HG03039 (cell line): ENCODE measurements around the gene USP25.
"Not testable (repeated sequence)": the region's sequence is repeated elsewhere in the genome, so short reads cannot be mapped to it uniquely, and the experiment has no call there.

Source experiments
- ATAC-seq: cut with Tn5 transposase; IDR thresholded peaks from one replicate; pipeline ENCODE4 v1.9.1; 2021; ENCODE audit warnings: mild to moderate bottlenecking, moderate library complexity; ENCODE audit not compliant: unreplicated experiment

USP25 gene

DNA sequence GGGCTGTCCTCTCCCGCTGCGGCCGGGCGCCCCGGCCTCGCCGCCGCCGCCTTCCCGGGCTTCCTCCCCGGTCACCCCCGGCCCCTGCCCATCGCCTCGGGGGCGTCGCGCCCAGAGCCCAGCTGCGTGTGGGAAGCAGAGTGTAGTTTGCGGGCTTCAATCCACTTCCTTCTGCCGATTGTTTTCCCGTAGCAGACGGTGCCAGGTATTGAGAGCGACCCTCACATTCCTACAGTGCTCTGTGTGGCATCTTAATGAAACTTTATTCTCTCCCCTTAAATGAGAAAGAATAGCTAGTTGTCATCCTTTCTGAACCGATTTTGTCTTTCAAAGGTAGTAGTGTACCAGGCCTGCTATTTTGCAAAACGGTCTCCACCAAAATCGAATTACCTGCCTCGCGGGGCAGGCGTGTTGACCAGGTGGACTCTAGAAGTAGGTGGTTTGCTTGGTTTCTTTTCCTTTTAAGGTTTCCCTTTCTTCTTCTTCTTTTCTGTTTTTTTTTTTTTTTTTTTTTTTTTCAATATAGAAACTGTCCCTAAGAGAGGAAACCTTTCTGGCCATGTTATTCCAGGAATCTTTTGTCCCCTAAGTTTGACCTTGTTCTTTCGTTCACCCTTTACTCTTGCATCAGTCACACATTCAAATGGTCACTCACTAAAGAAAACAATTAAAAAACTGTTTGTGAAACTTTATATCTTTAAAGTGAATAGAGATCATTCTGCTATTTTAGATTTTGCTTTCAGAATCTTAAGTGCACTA is 881 bp downstream of the USP25 start:
- no peak for ATAC-seq

DNA sequence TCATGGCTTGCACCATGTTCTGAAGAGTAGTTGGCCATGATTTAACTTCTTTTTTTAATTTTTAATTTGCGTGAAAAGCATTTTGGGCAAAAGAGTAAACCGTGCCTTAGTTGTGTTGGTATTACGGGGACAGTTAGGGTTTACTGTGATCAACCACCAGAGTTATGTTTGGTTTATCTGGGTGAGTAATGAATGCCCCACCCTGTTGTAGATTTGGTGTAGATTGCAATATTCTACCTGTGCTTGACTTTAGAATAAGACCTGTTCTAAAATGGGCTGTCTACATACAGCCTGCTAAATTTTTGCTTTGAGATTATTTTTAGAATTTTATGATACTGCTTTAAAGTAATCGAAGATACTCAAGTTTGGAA is 1.4 kb downstream of the USP25 start:
- no peak for ATAC-seq

GRCh38 chr21:15732290-15732995 is 2.7 kb downstream of the USP25 start:
- peak; percentile 42 for ATAC-seq

GRCh38 chr21:15732996-15733329 is 3.2 kb downstream of the USP25 start:
- ATAC-seq, result no peak

GRCh38 chr21:15735409-15735808 is 5.6 kb downstream of the USP25 start:
- no peak for ATAC-seq

- ATAC-seq, result not testable (repeated sequence)
These were observed 6.1 kb downstream of the USP25 start for GRCh38 chr21:15735931-15736330.

DNA sequence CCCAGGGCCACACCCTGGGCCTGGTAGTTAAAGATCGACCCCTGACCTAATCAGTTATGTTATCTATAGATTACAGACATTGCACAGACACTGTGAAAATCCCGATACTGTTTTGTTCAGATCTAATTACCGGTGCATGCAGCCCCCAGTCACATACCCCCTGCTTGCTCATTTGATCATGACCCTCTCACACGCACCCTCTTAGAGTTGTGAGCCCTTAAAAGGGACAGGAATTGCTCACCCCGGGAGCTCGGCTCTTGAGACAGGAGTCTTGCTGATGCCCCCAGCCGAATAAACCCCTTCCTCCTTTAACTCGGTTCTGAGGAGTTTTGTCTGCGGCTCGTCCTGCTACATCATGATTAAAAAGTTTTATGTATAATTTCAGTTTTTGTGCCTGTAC is 9.0 kb downstream of the USP25 start:
- ATAC-seq, result not testable (repeated sequence)

DNA sequence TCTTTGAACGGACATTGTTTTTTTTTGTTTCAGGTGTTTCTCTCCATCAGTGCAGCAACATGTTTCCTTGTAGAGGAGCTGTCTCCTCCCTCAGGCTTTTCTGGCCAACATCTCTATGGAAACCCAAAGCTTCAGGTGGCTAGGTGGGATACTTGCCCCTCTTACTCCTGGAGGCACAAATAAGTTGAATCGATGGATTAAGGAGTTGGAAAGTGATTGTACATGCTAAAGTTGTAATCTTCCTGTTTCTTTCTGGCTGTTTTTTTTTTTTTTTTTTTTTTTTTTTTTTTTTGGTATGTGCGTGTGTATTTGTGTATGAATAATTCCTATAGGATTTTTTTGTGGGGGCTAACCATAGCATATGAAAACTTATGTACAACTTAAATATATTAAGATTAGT is 10.6 kb downstream of the USP25 start:
- ATAC-seq, result no peak

DNA sequence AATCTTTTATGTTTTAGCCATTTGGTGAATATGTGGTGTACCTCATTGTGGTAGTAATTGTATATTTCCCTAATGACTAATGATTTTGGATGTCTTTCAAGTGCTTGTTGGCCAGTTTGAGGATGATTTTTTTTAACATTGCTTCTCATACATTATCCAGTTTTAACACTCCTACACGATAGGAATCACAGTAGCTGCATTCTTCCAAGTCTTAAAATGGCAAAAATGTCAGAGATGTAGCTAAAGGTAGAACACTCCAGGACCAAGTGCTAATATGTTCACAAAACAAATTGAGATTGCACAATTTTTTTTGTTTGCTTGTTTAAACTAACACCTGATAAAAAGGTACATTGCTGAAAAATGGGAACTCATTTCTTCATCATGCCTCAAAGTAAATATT is 11.7 kb downstream of the USP25 start:
- ATAC-seq, result no peak

DNA sequence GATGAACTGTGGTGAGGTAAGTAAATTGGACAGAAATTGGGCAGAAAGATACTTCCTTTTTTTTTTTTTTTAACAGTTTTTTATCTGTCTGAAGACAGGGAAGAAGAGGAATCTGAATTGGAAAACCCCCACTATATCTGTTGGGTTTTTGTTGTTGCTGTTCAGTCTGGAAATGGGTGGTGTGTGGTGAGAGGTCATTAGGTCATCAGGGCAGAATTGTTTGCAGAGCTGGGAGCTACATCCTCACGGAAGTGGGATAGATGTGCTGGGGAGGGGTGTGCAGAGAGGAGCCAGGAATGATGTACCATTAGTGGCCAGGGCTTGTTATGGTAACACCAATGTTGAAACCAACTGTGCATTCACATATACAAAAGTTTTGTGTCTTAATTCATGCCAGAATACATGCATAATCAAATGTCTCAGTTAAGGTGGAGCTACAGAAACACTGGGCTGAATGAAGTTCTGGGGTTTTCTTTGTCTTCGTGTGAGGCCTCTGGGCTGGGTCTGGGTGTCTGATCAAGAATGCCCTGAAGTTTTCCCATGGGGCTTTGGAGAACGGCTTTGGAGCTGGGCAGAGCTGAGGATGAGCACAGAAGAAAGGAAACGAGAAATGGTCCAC is 12.4 kb downstream of the USP25 start:
- ATAC-seq, result no peak

GRCh38 chr21:15742694-15743093 is 12.9 kb downstream of the USP25 start:
- ATAC-seq, result no peak

GRCh38 chr21:15743593-15743992 is 13.8 kb downstream of the USP25 start:
- no peak for ATAC-seq

DNA sequence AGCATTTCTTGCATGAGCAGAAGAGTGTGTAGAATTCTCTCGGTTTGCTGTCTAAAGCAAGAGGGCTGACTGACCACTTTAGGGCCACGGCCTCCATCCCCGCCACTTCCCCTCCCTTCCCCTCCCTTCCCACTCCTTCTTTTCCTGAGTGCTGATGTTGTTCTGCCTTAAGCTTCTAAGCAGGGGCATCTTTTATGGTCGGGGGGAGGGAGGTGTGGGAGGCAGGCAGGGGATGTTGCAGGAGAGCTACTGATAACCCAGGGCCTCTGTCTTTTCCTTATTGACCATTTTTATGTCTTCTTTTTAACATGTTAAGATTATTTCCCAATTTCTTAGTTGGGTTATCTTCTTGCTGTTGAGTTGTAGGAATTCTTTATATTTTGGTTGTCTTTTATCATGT is 15.1 kb downstream of the USP25 start:
- ATAC-seq, result no peak

DNA sequence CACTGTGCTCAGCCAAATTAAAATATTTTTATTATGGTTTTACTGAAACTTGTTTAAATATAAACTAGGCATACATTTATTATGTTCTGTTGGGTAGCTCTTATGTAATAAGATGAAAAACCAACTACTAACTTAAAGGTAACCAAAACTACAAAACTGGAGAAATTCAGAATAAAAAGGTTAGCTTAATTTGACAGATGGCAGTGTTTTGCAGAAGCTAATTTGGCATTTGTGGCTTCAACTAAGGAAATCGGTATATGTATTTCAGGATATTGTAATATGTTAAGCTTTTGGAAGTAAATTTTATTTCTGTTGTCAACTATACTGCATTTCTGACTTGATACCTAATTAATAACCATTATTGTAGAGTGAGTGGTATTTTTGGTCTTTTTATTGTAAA is 18.8 kb downstream of the USP25 start:
- ATAC-seq, result no peak

DNA sequence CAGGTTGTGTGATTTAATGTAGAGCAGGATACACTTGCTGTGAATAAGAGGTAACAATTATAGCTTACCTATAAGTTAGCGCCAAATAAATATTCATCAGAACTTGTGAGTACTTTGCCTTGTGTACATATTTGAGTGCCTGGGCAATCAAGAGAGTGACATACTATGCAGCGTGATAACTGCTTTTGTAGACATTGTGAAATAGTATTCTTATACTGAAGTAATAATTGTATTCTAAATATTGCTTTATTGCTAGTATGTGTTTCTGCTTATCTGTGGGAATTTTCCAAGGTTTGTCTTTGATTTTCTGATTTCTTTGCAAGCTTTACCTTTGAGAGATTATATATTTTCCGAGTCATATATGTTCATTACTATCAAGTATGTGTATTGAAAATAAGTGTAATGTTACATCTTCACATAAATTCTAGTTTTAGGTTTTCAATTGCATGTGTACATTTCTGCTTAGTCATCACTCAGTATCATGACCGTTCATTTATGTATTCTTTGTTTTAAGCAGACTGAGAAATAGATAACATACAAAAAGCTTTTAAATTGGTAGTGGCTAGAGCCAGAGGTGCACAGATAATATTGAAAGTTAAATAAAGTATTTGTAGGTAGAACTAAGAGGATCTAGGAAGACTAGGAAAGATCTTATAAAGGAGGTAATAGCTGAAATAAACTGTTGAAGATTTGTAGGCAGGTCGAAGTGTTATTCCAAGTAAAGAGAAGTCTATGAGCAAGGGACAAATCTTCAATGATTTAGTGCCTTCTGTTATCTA is 19.5 kb downstream of the USP25 start:
- no peak for ATAC-seq

- no peak for ATAC-seq
These were observed 20.0 kb downstream of the USP25 start for GRCh38 chr21:15749861-15750159.

- no peak for ATAC-seq
These were observed 21.3 kb downstream of the USP25 start for GRCh38 chr21:15751037-15751436.

DNA sequence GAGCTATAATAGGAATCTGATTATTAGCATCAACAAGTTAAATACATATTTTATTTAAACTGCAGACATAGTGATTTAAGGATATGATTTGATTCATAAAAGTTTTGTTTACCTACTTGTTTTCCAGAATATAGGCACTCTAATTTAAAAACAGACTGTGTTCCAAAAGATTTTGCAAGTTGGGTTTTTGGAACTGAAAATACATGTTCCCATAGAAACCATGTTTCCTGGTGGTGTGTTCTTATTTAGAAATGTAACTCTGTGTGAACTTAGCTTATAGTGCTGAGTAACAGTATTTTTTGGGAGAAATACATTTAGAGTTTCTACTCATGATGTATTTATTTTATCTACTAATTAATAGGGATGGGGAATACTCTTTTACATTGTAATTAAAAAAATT is 21.8 kb downstream of the USP25 start:
- ATAC-seq, result no peak

DNA sequence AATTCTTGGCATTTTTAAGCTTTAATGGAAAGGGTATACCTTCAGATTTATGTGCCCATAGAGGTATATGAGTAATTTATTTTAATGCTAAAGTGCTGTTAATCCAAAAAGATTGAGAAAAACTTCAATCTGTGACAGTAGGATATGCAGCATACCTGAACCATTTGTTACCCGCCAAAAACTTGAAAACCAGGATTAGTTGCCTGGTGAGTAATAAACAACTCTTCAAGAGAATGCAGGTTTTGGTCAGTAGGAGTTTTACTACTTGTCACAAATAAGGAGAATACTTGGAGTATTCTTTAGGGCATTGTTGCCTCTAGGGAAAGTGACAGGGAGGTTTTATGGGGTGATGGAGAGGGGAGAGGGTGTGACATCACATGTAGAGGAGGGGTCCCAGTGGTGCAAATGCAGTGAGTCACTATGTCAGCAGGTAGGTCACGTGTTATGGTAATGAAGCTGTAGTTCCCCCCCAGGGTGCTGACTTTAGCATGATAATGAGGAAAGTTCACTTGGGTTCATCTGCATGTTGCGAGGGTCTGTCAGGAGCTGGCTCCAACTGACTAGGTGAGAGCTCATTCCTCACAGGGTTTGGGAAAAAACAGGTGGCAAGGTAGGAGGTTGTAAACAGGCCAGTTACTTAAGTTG is 23.1 kb downstream of the USP25 start:
- no peak for ATAC-seq

- ATAC-seq, result no peak
These were observed 24.0 kb downstream of the USP25 start for GRCh38 chr21:15753741-15754140.

- ATAC-seq, result no peak
These were observed 24.9 kb downstream of the USP25 start for GRCh38 chr21:15754640-15755039.
